Measurements from ENCODE around the gene SCARF2.

DNA sequence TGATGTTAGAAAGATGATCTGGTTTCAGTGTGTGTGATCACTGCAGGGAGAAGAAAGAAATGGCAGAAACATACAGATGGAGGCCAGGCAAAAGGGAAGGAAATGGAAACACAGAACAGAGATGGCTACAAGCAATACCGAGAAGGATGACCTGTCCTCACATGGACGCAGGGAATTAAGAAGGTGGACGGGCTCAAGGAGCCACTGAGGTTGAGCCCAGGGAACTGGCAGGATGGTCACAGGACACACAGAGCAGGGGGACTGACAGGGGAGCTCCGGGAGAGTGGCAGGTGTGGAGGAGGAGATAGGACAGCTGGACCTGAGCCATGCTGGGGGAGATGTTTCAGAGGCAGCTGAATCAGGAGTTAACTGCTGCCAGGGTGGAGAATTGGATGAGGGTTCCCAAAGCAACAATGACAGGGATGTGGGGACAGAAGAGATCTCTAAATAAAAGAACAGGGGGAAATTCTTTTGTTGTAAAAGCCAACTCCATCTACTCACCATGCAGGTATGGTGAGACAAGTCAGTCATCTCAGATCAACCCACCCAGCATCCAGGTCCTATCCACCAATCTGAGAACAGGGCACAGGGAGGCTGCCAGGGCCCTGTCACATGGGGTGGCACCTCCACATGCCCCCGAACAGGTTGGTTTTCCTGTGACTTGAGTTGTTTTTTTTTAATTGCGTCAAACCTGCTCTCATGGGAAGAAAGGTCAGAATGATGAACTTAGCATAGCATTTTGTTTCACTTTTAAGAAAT is 31.7 kb upstream of the SCARF2 start:
- TF ChIP-seq, protein P1, sequence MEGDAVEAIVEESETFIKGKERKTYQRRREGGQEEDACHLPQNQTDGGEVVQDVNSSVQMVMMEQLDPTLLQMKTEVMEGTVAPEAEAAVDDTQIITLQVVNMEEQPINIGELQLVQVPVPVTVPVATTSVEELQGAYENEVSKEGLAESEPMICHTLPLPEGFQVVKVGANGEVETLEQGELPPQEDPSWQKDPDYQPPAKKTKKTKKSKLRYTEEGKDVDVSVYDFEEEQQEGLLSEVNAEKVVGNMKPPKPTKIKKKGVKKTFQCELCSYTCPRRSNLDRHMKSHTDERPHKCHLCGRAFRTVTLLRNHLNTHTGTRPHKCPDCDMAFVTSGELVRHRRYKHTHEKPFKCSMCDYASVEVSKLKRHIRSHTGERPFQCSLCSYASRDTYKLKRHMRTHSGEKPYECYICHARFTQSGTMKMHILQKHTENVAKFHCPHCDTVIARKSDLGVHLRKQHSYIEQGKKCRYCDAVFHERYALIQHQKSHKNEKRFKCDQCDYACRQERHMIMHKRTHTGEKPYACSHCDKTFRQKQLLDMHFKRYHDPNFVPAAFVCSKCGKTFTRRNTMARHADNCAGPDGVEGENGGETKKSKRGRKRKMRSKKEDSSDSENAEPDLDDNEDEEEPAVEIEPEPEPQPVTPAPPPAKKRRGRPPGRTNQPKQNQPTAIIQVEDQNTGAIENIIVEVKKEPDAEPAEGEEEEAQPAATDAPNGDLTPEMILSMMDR (conservative IDR thresholded peaks at IDR 0.05; ENCODE audit: low read depth, low read length): no peak
- no peak for TF ChIP-seq EZH2 (IDR thresholded peaks at IDR 0.05; ENCODE audit: borderline replicate concordance, low read depth, low read length, poor library complexity, severe bottlenecking)
